Measurements from ENCODE around the gene C1orf146. TPM values are rescaled to one million over a fixed set of nuclear protein-coding genes. Genes with fewer than 3 reads are reported as not detected.

The C1orf146 gene, protein sequence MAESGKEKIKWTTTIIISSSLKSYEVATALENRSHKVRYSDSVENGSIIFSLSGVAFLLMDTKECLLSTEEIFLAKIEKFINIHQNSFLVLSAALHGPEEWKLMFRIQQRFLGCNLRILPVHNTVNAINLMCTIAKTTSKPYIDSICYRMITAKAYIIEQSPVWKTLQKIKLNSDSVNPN
- total RNA-seq (not detected in 2 replicates), polyA plus RNA-seq (not detected in 2 replicates)

DNA sequence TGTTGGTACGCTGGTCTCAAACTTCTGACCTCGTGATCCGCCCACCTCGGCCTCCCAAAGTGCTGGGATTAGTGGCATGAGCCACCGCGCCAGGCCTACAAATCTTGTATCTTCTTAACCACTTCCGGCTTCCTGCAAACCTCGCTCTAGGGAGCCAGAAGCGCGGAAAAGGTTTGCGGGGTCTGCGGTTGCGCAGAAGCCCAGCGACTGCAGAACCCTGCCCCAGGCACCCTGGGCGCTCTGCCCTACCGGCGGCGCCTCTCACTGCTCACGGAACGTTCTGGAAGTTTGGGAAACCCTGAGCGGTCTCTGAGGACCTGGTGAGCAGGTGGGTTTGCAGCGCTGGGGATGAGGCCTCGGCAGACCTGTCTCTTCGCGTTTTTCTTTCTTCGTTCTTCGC lies at the start of gene C1orf146:
Gene C1orf146, plus strand, starts transcription at position 195 of the 400 bp plus-strand sequence. CDS start 13,506 bp downstream, outside the sequence.
- Histone ChIP-seq H3K9me3 (ENCODE audit: low read depth) (no peaks in the 10 kb centered on the region), H3K4me1 (ENCODE audit: low read depth) (no peaks in the 10 kb centered on the region), H3K4me3 (no peak within 1 kb of the TSS), H3K36me3 (no peaks in the 10 kb centered on the region), H3K27ac (no peak within 1 kb of the TSS), H3K27me3 (no peaks in the 10 kb centered on the region)
- TF ChIP-seq, protein P1, sequence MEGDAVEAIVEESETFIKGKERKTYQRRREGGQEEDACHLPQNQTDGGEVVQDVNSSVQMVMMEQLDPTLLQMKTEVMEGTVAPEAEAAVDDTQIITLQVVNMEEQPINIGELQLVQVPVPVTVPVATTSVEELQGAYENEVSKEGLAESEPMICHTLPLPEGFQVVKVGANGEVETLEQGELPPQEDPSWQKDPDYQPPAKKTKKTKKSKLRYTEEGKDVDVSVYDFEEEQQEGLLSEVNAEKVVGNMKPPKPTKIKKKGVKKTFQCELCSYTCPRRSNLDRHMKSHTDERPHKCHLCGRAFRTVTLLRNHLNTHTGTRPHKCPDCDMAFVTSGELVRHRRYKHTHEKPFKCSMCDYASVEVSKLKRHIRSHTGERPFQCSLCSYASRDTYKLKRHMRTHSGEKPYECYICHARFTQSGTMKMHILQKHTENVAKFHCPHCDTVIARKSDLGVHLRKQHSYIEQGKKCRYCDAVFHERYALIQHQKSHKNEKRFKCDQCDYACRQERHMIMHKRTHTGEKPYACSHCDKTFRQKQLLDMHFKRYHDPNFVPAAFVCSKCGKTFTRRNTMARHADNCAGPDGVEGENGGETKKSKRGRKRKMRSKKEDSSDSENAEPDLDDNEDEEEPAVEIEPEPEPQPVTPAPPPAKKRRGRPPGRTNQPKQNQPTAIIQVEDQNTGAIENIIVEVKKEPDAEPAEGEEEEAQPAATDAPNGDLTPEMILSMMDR (IDR thresholded peaks at IDR 0.05; ENCODE audit: low read depth, low read length) = no peak
- DNase-seq (ENCODE audit: low read depth in 1 of 2, low spot score in 1 of 2) = no peak

DNA sequence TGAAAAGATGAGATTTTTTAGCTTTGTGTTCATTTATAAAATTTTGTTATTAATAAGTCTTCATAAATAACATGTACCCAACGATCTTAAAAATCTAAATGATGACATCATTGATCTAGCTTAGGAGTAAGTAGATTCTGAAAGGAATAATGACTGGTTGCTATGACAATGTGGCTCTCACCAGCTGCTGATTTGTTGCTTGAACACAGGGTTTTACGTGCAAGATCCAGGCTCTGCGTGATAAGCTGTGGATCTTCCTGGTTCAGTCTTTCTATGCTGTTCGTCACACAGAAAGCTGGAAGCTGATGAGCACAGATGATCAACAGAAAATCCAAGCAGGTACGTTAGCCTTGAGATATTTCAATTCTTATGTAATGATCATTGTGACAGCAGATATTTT lies 49.1 kb upstream of the C1orf146 start:
- Histone ChIP-seq H3K9me3 (ENCODE audit: low read depth) (no peaks in the 10 kb centered on the region), H3K4me1 (ENCODE audit: low read depth) (no peaks in the 10 kb centered on the region), H3K4me3 (no peak overlapping the region), H3K27ac (no peak overlapping the region), H3K36me3 (no peaks in the 10 kb centered on the region), H3K27me3 (no peaks in the 10 kb centered on the region)
- no peak for DNase-seq (ENCODE audit: low read depth in 1 of 2, low spot score in 1 of 2)
- TF ChIP-seq, protein P1 (IDR thresholded peaks at IDR 0.05; ENCODE audit: low read depth, low read length) = no peak

DNA sequence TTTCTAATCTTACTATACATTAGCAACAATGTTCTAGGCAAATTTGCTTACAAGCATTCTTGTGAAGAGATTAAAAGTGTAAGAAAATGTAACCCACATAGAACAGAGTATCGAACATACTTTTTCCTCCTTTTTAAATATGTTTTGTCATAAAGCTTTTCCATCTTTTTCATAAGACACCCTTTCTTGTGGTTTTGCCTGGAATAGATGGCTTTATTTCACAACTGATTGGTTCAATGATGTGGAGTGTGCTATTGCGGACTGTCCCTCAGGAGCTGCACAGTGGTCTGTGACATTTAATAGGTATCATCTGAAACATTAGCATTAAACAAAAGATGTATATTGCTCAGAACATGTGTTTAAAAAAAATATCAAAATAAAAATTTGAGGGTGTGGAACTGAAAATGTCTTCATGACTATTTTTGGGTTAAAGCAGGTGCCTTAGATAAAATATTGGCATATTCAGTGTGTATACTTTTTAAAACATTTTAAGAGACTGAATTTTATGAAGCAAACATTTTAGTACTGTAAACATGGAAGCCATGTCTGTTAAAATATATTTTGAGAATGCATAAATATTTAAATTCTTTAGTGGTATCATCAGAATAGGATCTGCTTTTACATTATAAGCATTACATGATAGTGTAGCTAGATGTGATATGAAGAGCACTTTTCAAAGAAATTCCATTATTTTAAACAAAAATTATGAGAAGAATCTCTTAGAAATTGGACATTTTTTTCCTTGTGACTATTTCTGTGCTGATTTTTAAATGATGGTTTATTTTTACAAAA lies 48.3 kb upstream of the C1orf146 start:
- TF ChIP-seq, protein P1 (IDR thresholded peaks at IDR 0.05; ENCODE audit: low read depth, low read length) = no peak
- no peaks in the 10 kb centered on the region for H3K36me3 ChIP-seq
- H3K27ac ChIP-seq = no peak overlapping the region
- no peaks in the 10 kb centered on the region for H3K9me3 ChIP-seq (ENCODE audit: low read depth)
- H3K27me3 ChIP-seq = no peaks in the 10 kb centered on the region
- DNase-seq (ENCODE audit: low read depth in 1 of 2, low spot score in 1 of 2) = no peak
- no peak overlapping the region for H3K4me3 ChIP-seq
- no peaks in the 10 kb centered on the region for H3K4me1 ChIP-seq (ENCODE audit: low read depth)

DNA sequence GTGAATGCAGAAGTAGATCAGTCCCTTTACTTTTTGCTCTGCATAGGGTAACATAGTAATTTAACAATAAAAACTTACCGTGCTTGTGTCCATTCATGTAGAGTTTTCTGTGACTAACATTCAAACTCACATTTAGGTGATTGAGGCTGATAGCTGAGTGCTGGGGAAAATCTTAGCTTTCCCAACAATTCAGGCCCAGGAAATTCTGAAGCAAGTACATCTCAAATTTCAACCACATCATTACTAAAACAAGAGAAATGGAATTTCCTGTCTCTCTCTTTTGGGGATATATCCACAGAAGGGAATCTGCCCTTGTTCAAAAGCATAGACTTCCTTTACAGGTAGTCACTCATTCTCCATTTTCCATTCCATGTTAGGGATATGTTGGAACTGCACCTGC lies 33.1 kb upstream of the C1orf146 start:
- H3K27ac ChIP-seq = no peak overlapping the region
- H3K36me3 ChIP-seq = peaks cover 3% of the 10 kb centered on the region
- H3K4me1 ChIP-seq (ENCODE audit: low read depth) = no peaks in the 10 kb centered on the region
- peak in 1 of 2 donors; percentile 73 for DNase-seq (ENCODE audit: low read depth in 1 of 2, low spot score in 1 of 2)
- no peaks in the 10 kb centered on the region for H3K9me3 ChIP-seq (ENCODE audit: low read depth)
- H3K4me3 ChIP-seq = no peak overlapping the region
- TF ChIP-seq, protein P1 (IDR thresholded peaks at IDR 0.05; ENCODE audit: low read depth, low read length) = no peak
- no peaks in the 10 kb centered on the region for H3K27me3 ChIP-seq

DNA sequence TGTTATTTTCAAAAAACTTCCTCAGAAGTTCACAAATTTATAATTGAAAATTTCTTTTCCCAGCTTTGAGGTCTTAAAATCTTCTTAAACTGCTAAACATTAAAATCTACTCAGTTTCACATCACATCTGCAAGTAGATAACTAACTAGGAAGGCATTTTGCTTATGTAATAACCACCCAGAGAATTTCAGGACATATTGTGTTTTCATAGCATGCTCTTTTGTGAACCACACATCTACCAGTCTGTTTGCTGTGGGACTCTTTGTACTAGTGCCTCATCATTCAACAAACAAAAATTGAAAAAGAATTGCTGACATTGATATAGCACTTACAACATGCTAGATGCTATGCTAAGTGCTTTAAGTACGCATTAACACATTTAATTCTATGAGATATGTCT lies 31.6 kb upstream of the C1orf146 start:
- H3K9me3 ChIP-seq (ENCODE audit: low read depth) = no peaks in the 10 kb centered on the region
- H3K36me3 ChIP-seq = no peaks in the 10 kb centered on the region
- H3K27ac ChIP-seq = no peak overlapping the region
- DNase-seq (ENCODE audit: low read depth in 1 of 2, low spot score in 1 of 2) = peak in 1 of 2 donors; percentile 25
- no peaks in the 10 kb centered on the region for H3K27me3 ChIP-seq
- no peaks in the 10 kb centered on the region for H3K4me1 ChIP-seq (ENCODE audit: low read depth)
- TF ChIP-seq, protein P1 (IDR thresholded peaks at IDR 0.05; ENCODE audit: low read depth, low read length) = no peak
- no peak overlapping the region for H3K4me3 ChIP-seq

All from cardiac muscle cell (in vitro differentiated cells and primary cell).